ENCODE data around the gene INPP5D.

The INPP5D gene

GRCh38 chr2:233058717-233059546, 1.2 kb upstream of the INPP5D start:
- no peak overlapping the region; the same call in 1 of the 2 replicates for H3K9ac ChIP-seq (ENCODE audit: low read length)
- no peaks in the 10 kb centered on the region; the same call in 1 of the 2 replicates for H3K27me3 ChIP-seq (ENCODE audit: insufficient read depth, low read length)
- H3K79me2 ChIP-seq (ENCODE audit: insufficient read depth, low read length) = no peaks in the 10 kb centered on the region
- H4K20me1 ChIP-seq (ENCODE audit: insufficient read depth, low read length) = no peaks in the 10 kb centered on the region
- peaks cover 7% of the 10 kb centered on the region for H3K36me3 ChIP-seq (ENCODE audit: insufficient read depth, low read length)
- no peaks in the 10 kb centered on the region for H3K9me2 ChIP-seq (ENCODE audit: low read depth, low read length)
- no peak overlapping the region for H3K4me3 ChIP-seq (ENCODE audit: low read depth, low read length, poor library complexity, severe bottlenecking)
- no peaks in the 10 kb centered on the region for H3F3A ChIP-seq (ENCODE audit: insufficient read depth, low read length)
- peaks cover 38% of the 10 kb centered on the region for H3K4me1 ChIP-seq (ENCODE audit: insufficient read depth, low read length, severe bottlenecking)
- no peak for TF ChIP-seq EZH2 (IDR thresholded peaks at IDR 0.05; ENCODE audit: borderline replicate concordance, low read length)
- no peak for TF ChIP-seq CTCF (IDR thresholded peaks at IDR 0.05; ENCODE audit: low read length)
- no peak overlapping the region for H3K4me2 ChIP-seq (ENCODE audit: low read length)
- H2AFZ ChIP-seq (ENCODE audit: low read length) = no peak overlapping the region
- H3K27ac ChIP-seq (ENCODE audit: low read depth, low read length, poor library complexity, severe bottlenecking) = no peak overlapping the region
- no peaks in the 10 kb centered on the region for H3K9me3 ChIP-seq (ENCODE audit: low read length)

- Histone ChIP-seq H3K9ac (ENCODE audit: low read length) (peak overlapping the region; percentile 88; the same call in 1 of the 2 replicates), H3K79me2 (ENCODE audit: insufficient read depth, low read length) (no peaks in the 10 kb centered on the region), H3K4me3 (ENCODE audit: low read depth, low read length, poor library complexity, severe bottlenecking) (peak overlapping the region; percentile 75), H3K27ac (ENCODE audit: low read depth, low read length, poor library complexity, severe bottlenecking) (peak overlapping the region; percentile 94), H3K27me3 (ENCODE audit: insufficient read depth, low read length) (no peaks in the 10 kb centered on the region), H3K4me2 (ENCODE audit: low read length) (peak overlapping the region; percentile 85), H3K36me3 (ENCODE audit: insufficient read depth, low read length) (peaks cover 13% of the 10 kb centered on the region), H3F3A (ENCODE audit: insufficient read depth, low read length) (no peaks in the 10 kb centered on the region), H2AFZ (ENCODE audit: low read length) (no peak overlapping the region), H3K9me2 (ENCODE audit: low read depth, low read length) (no peaks in the 10 kb centered on the region), H3K9me3 (ENCODE audit: low read length) (no peaks in the 10 kb centered on the region), H3K4me1 (ENCODE audit: insufficient read depth, low read length, severe bottlenecking) (peaks cover 36% of the 10 kb centered on the region), H4K20me1 (ENCODE audit: insufficient read depth, low read length) (no peaks in the 10 kb centered on the region)
- TF ChIP-seq CTCF (IDR thresholded peaks at IDR 0.05; ENCODE audit: low read length) (peak; percentile 37), EZH2 (IDR thresholded peaks at IDR 0.05; ENCODE audit: borderline replicate concordance, low read length) (no peak)
Measured at GRCh38 chr2:233059547-233059796, 670 bp upstream of the INPP5D start.

GRCh38 chr2:233060501-233060979, 398 bp downstream of the INPP5D start:
- Histone ChIP-seq H3K27ac (ENCODE audit: low read depth, low read length, poor library complexity, severe bottlenecking) (peak overlapping the region; percentile 94), H3K27me3 (ENCODE audit: insufficient read depth, low read length) (no peaks in the 10 kb centered on the region), H3K9me3 (ENCODE audit: low read length) (no peaks in the 10 kb centered on the region), H2AFZ (ENCODE audit: low read length) (no peak overlapping the region), H3K36me3 (ENCODE audit: insufficient read depth, low read length) (peaks cover 20% of the 10 kb centered on the region), H3K9ac (ENCODE audit: low read length) (peak overlapping the region; percentile 88), H3K4me2 (ENCODE audit: low read length) (peak overlapping the region; percentile 85), H3F3A (ENCODE audit: insufficient read depth, low read length) (no peaks in the 10 kb centered on the region), H3K4me3 (ENCODE audit: low read depth, low read length, poor library complexity, severe bottlenecking) (peak overlapping the region; percentile 75), H3K79me2 (ENCODE audit: insufficient read depth, low read length) (no peaks in the 10 kb centered on the region), H3K9me2 (ENCODE audit: low read depth, low read length) (no peaks in the 10 kb centered on the region), H3K4me1 (ENCODE audit: insufficient read depth, low read length, severe bottlenecking) (peaks cover 36% of the 10 kb centered on the region), H4K20me1 (ENCODE audit: insufficient read depth, low read length) (no peaks in the 10 kb centered on the region)
- TF ChIP-seq CTCF (IDR thresholded peaks at IDR 0.05; ENCODE audit: low read length) = no peak
- no peak for TF ChIP-seq EZH2 (IDR thresholded peaks at IDR 0.05; ENCODE audit: borderline replicate concordance, low read length)

Data from OCI-LY1 (cell line).